ENCODE measurements around the gene DYNLT5.

DNA sequence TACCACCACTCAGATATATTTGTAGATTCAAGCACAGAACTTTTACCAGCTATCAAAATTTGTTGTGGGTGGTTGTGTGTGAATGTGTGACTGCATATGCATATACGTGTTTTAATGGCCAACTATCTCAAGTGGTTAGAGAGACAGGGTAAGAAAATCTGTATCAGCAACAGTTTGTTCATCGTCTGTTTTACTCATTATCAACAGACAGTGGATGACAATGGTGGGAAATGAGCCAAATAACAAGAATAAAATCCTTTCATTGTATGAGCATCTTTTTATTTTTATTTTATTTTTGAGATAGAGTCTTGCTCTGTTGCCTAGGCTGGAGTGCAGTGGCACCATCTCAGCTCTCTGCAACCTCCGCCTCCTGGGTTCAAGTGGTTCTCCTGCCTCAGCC lies 22.7 kb upstream of the DYNLT5 start:
- TF ChIP-seq, protein P1, sequence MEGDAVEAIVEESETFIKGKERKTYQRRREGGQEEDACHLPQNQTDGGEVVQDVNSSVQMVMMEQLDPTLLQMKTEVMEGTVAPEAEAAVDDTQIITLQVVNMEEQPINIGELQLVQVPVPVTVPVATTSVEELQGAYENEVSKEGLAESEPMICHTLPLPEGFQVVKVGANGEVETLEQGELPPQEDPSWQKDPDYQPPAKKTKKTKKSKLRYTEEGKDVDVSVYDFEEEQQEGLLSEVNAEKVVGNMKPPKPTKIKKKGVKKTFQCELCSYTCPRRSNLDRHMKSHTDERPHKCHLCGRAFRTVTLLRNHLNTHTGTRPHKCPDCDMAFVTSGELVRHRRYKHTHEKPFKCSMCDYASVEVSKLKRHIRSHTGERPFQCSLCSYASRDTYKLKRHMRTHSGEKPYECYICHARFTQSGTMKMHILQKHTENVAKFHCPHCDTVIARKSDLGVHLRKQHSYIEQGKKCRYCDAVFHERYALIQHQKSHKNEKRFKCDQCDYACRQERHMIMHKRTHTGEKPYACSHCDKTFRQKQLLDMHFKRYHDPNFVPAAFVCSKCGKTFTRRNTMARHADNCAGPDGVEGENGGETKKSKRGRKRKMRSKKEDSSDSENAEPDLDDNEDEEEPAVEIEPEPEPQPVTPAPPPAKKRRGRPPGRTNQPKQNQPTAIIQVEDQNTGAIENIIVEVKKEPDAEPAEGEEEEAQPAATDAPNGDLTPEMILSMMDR (IDR thresholded peaks at IDR 0.05): no peak
- TF ChIP-seq POLR2A (IDR thresholded peaks at IDR 0.05) (no peak), POLR2AphosphoS5 (IDR thresholded peaks at IDR 0.05) (no peak)

All from breast epithelium (tissue), 3 donors.